Subcutaneous adipose tissue (tissue), 4 donors: Measurements from ENCODE around the gene TBC1D5. TPM values are rescaled to one million over a fixed set of nuclear protein-coding genes. Genes with fewer than 3 reads are reported as not detected.

Experiments
- total RNA-seq, 4 donors: library from RNA; depleted of rRNA; stranded (reverse); fragments of >200 nt; gene quantifications; one replicate each; pipeline ENCODE4 v1.1.0, GENCODE V29; 2016
- TF ChIP-seq, protein P1 (sequence below): fragments of 450-650 bp; IDR thresholded peaks from one replicate; pipeline ENCODE4 v1.5.1; 2016; ENCODE audit warnings: low read depth, mild to moderate bottlenecking, control low read depth, antibody characterized with exemption, moderate library complexity

TBC1D5 gene
- total RNA-seq, 4 donors from 2014 or later = 76.3 to 91.1 (median 81.3) TPM

DNA sequence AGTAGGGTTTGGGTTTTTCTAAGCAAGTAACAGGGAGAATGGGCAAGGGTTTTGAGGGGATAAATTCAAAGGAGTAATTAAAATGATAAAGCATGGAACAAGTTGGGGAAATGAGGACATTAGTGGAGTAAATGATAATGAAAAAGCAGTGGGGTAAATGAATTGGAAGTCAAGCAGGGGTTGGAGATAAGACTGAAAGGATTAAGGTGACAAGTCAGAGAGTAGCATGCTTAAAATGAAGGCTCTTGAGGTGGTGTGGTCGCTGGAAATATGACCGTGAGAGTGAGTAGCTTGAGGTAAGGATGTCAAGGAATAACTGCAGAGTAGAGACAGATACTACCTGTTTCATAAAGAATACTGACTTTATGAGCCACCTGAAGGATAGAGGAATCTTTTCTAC is 408.5 kb downstream of the TBC1D5 start:
- TF ChIP-seq, protein P1, sequence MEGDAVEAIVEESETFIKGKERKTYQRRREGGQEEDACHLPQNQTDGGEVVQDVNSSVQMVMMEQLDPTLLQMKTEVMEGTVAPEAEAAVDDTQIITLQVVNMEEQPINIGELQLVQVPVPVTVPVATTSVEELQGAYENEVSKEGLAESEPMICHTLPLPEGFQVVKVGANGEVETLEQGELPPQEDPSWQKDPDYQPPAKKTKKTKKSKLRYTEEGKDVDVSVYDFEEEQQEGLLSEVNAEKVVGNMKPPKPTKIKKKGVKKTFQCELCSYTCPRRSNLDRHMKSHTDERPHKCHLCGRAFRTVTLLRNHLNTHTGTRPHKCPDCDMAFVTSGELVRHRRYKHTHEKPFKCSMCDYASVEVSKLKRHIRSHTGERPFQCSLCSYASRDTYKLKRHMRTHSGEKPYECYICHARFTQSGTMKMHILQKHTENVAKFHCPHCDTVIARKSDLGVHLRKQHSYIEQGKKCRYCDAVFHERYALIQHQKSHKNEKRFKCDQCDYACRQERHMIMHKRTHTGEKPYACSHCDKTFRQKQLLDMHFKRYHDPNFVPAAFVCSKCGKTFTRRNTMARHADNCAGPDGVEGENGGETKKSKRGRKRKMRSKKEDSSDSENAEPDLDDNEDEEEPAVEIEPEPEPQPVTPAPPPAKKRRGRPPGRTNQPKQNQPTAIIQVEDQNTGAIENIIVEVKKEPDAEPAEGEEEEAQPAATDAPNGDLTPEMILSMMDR = no peak

DNA sequence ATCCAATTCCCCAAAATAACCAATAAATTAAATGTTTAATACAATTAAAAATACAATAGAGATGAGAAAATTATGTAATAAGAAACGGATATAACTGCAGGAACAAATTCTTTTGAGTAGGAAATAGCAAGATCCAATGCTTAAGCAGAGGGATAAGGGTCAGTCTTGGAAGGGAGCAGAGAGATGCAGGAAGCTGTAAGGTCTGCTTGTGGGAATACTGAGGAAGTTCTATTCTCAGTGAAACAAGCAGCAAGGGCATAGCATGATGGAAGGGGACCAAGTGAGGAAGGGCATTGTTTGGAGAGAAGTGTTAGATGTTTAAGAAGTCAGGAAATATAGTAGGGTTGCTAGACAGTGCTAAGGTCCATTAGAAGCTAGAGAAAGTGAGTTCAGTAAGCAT is 409.0 kb downstream of the TBC1D5 start:
- TF ChIP-seq, protein P1 = no peak

DNA sequence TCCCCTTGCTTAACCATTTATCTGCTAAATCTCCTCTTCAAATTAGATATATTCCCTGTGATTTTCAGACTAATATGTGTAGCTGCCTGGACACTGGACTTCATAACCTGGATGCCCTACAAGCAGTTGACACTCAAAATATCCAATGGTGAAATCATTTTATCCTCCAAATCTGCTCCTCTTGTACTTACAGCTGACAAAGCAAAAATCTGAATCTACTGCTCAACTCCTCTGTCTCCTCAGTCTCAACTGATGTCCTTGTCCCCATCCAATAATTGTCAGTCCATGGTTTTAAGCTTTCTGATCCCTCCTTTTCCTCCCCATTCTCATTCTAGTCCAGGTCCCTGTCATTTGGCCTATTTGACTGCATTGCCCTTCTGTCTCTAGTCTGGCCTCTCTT is 411.8 kb downstream of the TBC1D5 start:
- TF ChIP-seq, protein P1 = no peak

DNA sequence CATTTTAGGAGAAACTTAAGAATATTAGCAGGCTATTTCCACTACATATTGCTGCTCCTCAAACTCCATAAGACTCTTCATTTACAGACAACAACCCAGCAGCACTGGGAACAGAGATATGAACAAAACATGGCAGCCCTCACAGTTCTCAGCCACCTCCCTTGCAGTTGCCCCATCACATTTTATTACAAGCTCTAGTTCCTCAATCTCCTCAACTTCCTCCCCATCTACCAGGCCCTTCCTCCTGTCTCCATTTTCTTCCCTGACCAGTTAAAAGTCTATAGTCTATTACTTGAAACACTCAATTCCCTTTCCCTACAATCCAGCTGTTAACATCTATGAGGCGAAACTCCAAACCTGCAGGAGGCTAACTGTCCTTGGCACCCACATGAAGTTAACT is 412.5 kb downstream of the TBC1D5 start:
- TF ChIP-seq, protein P1 = no peak

DNA sequence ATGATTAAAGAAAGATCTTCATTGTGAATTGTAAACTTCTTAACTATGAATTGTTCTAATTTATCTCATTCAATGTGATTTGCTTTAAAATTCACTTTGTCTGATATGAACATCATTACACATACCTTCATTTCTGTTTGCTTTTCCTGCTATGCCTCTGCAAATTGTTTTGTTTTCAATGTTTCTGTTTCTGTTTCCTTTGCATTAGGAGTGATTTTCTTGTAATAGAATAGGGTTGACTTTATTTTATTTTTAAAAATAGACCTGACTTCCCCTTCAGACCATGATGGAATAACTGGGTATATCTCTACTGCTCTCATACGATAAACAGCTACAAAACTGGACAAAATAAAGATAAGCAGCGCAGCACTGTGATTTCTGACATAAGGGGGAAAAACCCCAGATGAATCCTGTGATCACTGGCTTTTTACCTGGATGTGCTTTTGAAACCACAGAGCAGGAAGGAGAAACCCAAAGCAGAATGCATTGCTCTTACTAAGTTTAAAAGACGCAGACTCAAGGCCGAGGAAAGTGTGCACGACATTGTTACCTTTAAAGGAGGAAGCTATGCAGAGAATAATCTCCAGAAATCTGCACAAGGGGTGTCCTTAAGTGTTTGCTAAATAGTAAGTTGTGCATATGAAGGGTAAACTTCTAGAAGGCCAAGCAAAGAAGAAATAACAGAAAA is 420.2 kb downstream of the TBC1D5 start:
- TF ChIP-seq, protein P1 = no peak

DNA sequence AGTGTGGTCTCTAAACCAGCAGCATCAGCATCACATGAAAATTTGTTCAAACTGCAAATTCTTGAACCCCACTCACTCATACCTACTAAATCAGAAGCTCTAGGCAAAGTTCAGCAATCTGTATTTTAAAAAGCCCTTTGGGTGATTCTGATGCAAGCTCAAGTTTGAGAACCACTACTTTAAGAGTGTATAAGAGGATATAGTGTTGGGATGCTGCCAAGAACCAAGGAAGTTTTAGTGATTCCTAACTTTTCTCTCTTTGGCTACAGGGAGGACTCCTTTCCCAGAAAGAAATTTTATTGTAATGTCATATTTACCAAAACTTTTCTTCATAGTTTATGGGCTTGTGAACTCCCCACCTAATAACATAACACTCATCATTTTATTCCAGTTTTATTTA is 422.2 kb downstream of the TBC1D5 start:
- TF ChIP-seq, protein P1 = no peak

DNA sequence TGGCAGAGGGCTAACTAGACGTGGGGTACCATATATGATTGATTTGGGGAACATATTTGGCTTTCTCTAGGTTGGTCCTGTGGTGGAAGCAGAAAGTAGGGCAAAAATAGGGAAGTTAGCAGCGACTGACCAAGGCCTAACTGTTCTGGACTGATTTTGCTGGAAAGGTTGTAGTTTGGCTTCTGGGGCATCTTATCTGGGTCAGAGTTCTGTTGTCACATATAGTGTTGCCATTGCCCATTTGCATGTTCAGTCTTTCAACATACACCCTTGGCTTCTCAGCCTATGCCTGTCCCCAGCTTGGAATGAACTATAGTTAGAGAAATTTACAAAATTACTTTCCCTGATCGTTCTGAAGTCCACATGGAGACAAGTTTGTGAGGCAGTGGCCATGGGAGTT is 426.5 kb downstream of the TBC1D5 start:
- TF ChIP-seq, protein P1 = no peak
